Panc1 (cell line): ENCODE results near the gene SMAD9. TPM values are rescaled to one million over a fixed set of nuclear protein-coding genes. Genes with fewer than 3 reads are reported as not detected.
A peak's percentile ranks its signal among the peaks of the same experiment; 100 is the strongest.

Experiments
- ATAC-seq: fragments of 200-7000 bp; cut with Tn5 transposase; 2 replicates; pipeline ENCODE4 v1.9.1; 2020; ENCODE audit warnings: mild to moderate bottlenecking, moderate library complexity
- BruUV-seq: library from RNA; stranded (reverse); fragments of 400-500 nt; replicated peaks from 2 replicates; lab custom pipeline; 2021; lab: Mats Ljungman, UMichigan
- CTCF ChIA-PET: fragments of 300-600 bp; sonication (Branson Sonifier 250); formaldehyde crosslinking; loops from one replicate; lab custom pipeline; 2022; ENCODE audit warnings: antibody characterized with exemption; lab: Charles Lee
- POLR2A ChIA-PET: fragments of 300-600 bp; sonication (Branson Sonifier 250); formaldehyde crosslinking; loops from one replicate; lab custom pipeline; 2022; ENCODE audit warnings: antibody characterized with exemption; lab: Charles Lee
- DNase-seq: peaks from one replicate; pipeline ENCODE4 v3.0.0-alpha.2; 2010; ENCODE audit warnings: low read depth, low spot score
- H3K27ac ChIP-seq: 2 replicates; pipeline ENCODE4 v1.5.1; 2011; ENCODE audit warnings: mild to moderate bottlenecking, low read length, inconsistent platforms
- H3K27me3 ChIP-seq: fragments of 200-500 bp; sonication (Bioruptor generic); 2 replicates; pipeline ENCODE4 v1.6.0; 2014; ENCODE audit warnings: low read length, inconsistent platforms; ENCODE audit not compliant: control insufficient read depth, insufficient read depth
- H3K36me3 ChIP-seq: fragments of 200-500 bp; sonication (Bioruptor generic); 2 replicates; pipeline ENCODE4 v1.5.1; 2014; ENCODE audit warnings: inconsistent platforms, mild to moderate bottlenecking, low read length, moderate library complexity; ENCODE audit not compliant: control insufficient read depth, insufficient read depth
- H3K4me1 ChIP-seq: 2 replicates; pipeline ENCODE4 v1.5.1; 2011; ENCODE audit warnings: inconsistent platforms, mild to moderate bottlenecking, low read length, moderate library complexity; ENCODE audit not compliant: control insufficient read depth, insufficient read depth
- H3K4me3 ChIP-seq, 2 experiments: 2 replicates each; pipeline ENCODE4 v1.5.1; 2011 to 2012; ENCODE audit warnings: low read depth in 2 of 2, low read length in 2 of 2, mild to moderate bottlenecking in 2 of 2, inconsistent platforms in 1 of 2, moderate library complexity in 1 of 2
- H3K9me3 ChIP-seq: fragments of 200-500 bp; sonication (Bioruptor generic); 2 replicates; pipeline ENCODE4 v1.5.1; 2014; ENCODE audit warnings: low read depth, mild to moderate bottlenecking, inconsistent platforms, low read length, moderate library complexity; ENCODE audit not compliant: control insufficient read depth, insufficient read depth
- CTCF ChIP-seq: fragments of 450-650 bp; IDR thresholded peaks from 2 replicates; pipeline ENCODE4 v1.5.1; 2017; ENCODE audit warnings: mild to moderate bottlenecking
- POLR2AphosphoS5 ChIP-seq: IDR thresholded peaks from 2 replicates; pipeline ENCODE4 v1.6.1; 2012; ENCODE audit warnings: mild to moderate bottlenecking, low read depth, low read length, moderate library complexity
- REST ChIP-seq, 2 experiments: IDR thresholded peaks; 2 replicates each; pipeline ENCODE4 v1.6.1; 2011 to 2012; ENCODE audit warnings: low read depth in 2 of 2, control low read depth in 1 of 2, low read length in 1 of 2, mild to moderate bottlenecking in 1 of 2, moderate library complexity in 1 of 2; ENCODE audit not compliant: insufficient read depth in 1 of 2
- SIN3A ChIP-seq: IDR thresholded peaks from 2 replicates; pipeline ENCODE4 v1.6.1; 2012; ENCODE audit warnings: low read depth, mild to moderate bottlenecking, low read length, moderate library complexity, borderline replicate concordance; ENCODE audit not compliant: insufficient read depth
- TCF7L2 ChIP-seq: IDR thresholded peaks from 2 replicates; pipeline ENCODE4 v1.6.1; 2011; ENCODE audit warnings: mild to moderate bottlenecking, low read depth, low read length, inconsistent platforms
- in situ Hi-C: cut with HindIII; loops from 2 replicates; pipeline ENCODE4 v1.10.0; 2016; ENCODE audit warnings: low sequenced_read_pairs, low pct_unique_long_range_greater_than_20kb
- intact Hi-C: fragments of 100-400 bp; cut with micrococcal nuclease; formaldehyde crosslinking; loops from one replicate; pipeline ENCODE4 v1.10.0; 2022; ENCODE audit not compliant: unreplicated experiment
- total RNA-seq: library from RNA; stranded (reverse); gene quantifications from one replicate; pipeline ENCODE4 v1.2.1, GENCODE V29; 2021; ENCODE audit not compliant: unreplicated experiment

Gene SMAD9
- total RNA-seq, 1 experiment from 2014 or later = 2.4 TPM

- in situ Hi-C loops = no loop called here
- TF ChIP-seq TCF7L2 (no peak), CTCF (peak; percentile 54; the same call in 1 of the 2 replicates)
- no peak for ATAC-seq
- no peaks in the 10 kb centered on the region for H3K36me3 ChIP-seq
- H3K4me1 ChIP-seq = 0 out of 2 replicates have a peak, but pooled peaks cover 4% of the 10 kb centered on the region
- no peak for DNase-seq
- CTCF ChIA-PET = no interaction called here
- BruUV-seq = no TSS peak
- no peak overlapping the region for H3K27ac ChIP-seq
- POLR2A ChIA-PET = no interaction called here
- no peaks in the 10 kb centered on the region for H3K9me3 ChIP-seq
- no peak overlapping the region for H3K4me3 ChIP-seq
- intact Hi-C loops = no loop called here
- H3K27me3 ChIP-seq = peaks cover 4% of the 10 kb centered on the region; the same call in 1 of the 2 replicates
Observed at GRCh38 chr13:36815062-36815461, 105.0 kb downstream of the SMAD9 start.

- BruUV-seq = no TSS peak
- intact Hi-C loops = no loop called here
- no peak overlapping the region for H3K27ac ChIP-seq
Observed at GRCh38 chr13:36814465-36814864, 105.6 kb downstream of the SMAD9 start.

More at GRCh38 chr13:36814465-36814864, 105.6 kb downstream of the SMAD9 start:
- TF ChIP-seq TCF7L2 = no peak
- no peak for TF ChIP-seq POLR2AphosphoS5
- TF ChIP-seq SIN3A = no peak
- TF ChIP-seq REST (IDR thresholded peaks at IDR 0.05; ENCODE audit: insufficient read depth in 1 of 2, low read depth in 2 of 2, low read length in 1 of 2) = no peak
- no peak for TF ChIP-seq CTCF
- H3K4me1 ChIP-seq = 0 out of 2 replicates have a peak, but pooled peaks cover 4% of the 10 kb centered on the region
- DNase-seq (no peak), ATAC-seq (no peak)
- H3K27me3 ChIP-seq = peaks cover 4% of the 10 kb centered on the region; the same call in 1 of the 2 replicates
- no peak overlapping the region for H3K4me3 ChIP-seq
- no peaks in the 10 kb centered on the region for H3K9me3 ChIP-seq
- no peaks in the 10 kb centered on the region for H3K36me3 ChIP-seq
- in situ Hi-C loops = no loop called here
- CTCF ChIA-PET = no interaction called here
- POLR2A ChIA-PET = no interaction called here
